HepG2 (cell line): ENCODE data around the gene FOXA3. TPM values are rescaled to one million over a fixed set of nuclear protein-coding genes. Genes with fewer than 3 reads are reported as not detected.
A peak's percentile ranks its signal among the peaks of the same experiment; 100 is the strongest.

Source experiments
- ATF4 ChIP-seq, 2 experiments: fragments of 450-650 bp in 1 of 2; sonication (generic) in 1 of 2; formaldehyde crosslinking; IDR thresholded peaks; 2 replicates each; pipeline versions ENCODE4 v1.5.0 to v1.8.0; 2020 to 2022; ENCODE audit warnings: mild to moderate bottlenecking in 1 of 2, missing genetic modification reagents in 1 of 2
- EEA1 ChIP-seq: sonication (generic); formaldehyde crosslinking; IDR thresholded peaks from 2 replicates; pipeline ENCODE4 v1.5.1; 2020; ENCODE audit warnings: mild to moderate bottlenecking, missing genetic modification reagents, borderline replicate concordance
- HIC2 ChIP-seq: sonication (generic); formaldehyde crosslinking; IDR thresholded peaks from 2 replicates; pipeline ENCODE4 v1.9.0; 2022; ENCODE audit warnings: low read depth, missing genetic modification reagents
- HINFP ChIP-seq: sonication (generic); formaldehyde crosslinking; IDR thresholded peaks from 2 replicates; pipeline ENCODE4 v1.4.0; 2020; ENCODE audit warnings: low read depth, mild to moderate bottlenecking, missing genetic modification reagents
- HNRNPL ChIP-seq: fragments of 200-400 bp; formaldehyde crosslinking; IDR thresholded peaks from 2 replicates; pipeline ENCODE4 v1.6.1; 2017; ENCODE audit warnings: mild to moderate bottlenecking, low read depth, low read length
- HOXA3 ChIP-seq: sonication (generic); formaldehyde crosslinking; IDR thresholded peaks from 2 replicates; pipeline ENCODE4 v1.5.0; 2020; ENCODE audit warnings: missing genetic modification reagents
- IKZF5 ChIP-seq: IDR thresholded peaks from 2 replicates; pipeline ENCODE4 v1.6.1; 2018; ENCODE audit warnings: missing genetic modification reagents, mild to moderate bottlenecking, missing compliant biosample characterization
- IRF2 ChIP-seq: IDR thresholded peaks from 2 replicates; pipeline ENCODE4 v1.6.1; 2018; ENCODE audit warnings: missing genetic modification reagents, missing compliant biosample characterization
- NFRKB ChIP-seq: fragments of 450-650 bp; IDR thresholded peaks from 2 replicates; pipeline ENCODE4 v1.6.1; 2017
- PRPF4 ChIP-seq: fragments of 200-400 bp; formaldehyde crosslinking; IDR thresholded peaks from 2 replicates; pipeline ENCODE4 v1.6.1; 2016; ENCODE audit warnings: low read length, low read depth; ENCODE audit not compliant: poor library complexity, severe bottlenecking
- RERE ChIP-seq: IDR thresholded peaks from 2 replicates; pipeline ENCODE4 v1.6.1; 2016; ENCODE audit warnings: low read depth, missing genetic modification reagents, missing compliant biosample characterization
- SUZ12 ChIP-seq: fragments of 150-350 bp; IDR thresholded peaks from 2 replicates; pipeline ENCODE4 v1.6.1; 2014; ENCODE audit warnings: low read depth, low read length
- TBX3 ChIP-seq: fragments of 450-650 bp; IDR thresholded peaks from 2 replicates; pipeline ENCODE4 v1.6.1; 2017; ENCODE audit warnings: antibody characterized with exemption, mild to moderate bottlenecking, inconsistent platforms, borderline replicate concordance
- ZGPAT ChIP-seq: IDR thresholded peaks from 2 replicates; pipeline ENCODE4 v1.6.1; 2016; ENCODE audit warnings: mild to moderate bottlenecking
- ZNF530 ChIP-seq: sonication (generic); formaldehyde crosslinking; IDR thresholded peaks from 2 replicates; pipeline ENCODE4 v1.5.0; 2020; ENCODE audit warnings: low read depth, mild to moderate bottlenecking, missing genetic modification reagents
- ZNF558 ChIP-seq: sonication (generic); formaldehyde crosslinking; IDR thresholded peaks from 2 replicates; pipeline ENCODE4 v1.9.0; 2022; ENCODE audit warnings: mild to moderate bottlenecking, missing genetic modification reagents, borderline replicate concordance
- ZNF746 ChIP-seq: sonication (generic); formaldehyde crosslinking; IDR thresholded peaks from 2 replicates; pipeline ENCODE4 v1.8.0; 2022; ENCODE audit warnings: mild to moderate bottlenecking, missing genetic modification reagents
- polyA plus RNA-seq, 8 experiments: library from polyadenylated mRNA; depleted of rRNA in 3 of 8; stranded (reverse) in 7 of 8; unstranded in 1 of 8; fragments of >200 nt; fragmentation: Illumina TruSeq in 4 of 8; extraction: Trizol in 4 of 8; gene quantifications; 2 replicates each; pipeline versions ENCODE4 v1.2.1 to v1.2.3, GENCODE V29; 2011 to 2016; ENCODE audit warnings: low read depth in 4 of 8, missing spikeins in 1 of 8, mixed read lengths in 1 of 8; ENCODE audit not compliant: insufficient read depth in 1 of 8
- total RNA-seq, 5 experiments: library from RNA; depleted of rRNA; stranded (reverse); fragments of >200 nt; fragmentation: Illumina TruSeq; extraction: Trizol; gene quantifications; 2 replicates each; pipeline ENCODE4 v1.2.3, GENCODE V29; 2016; ENCODE audit warnings: low read depth in 1 of 5

FOXA3 gene
- total and polyA plus RNA-seq, 2 of the 13 experiments (the other 11 are each of a cell fraction or from before 2014, with no cell fraction given), result 29.8 to 47.6 TPM

- TF ChIP-seq ATF4 (CRISPR knock-in tag; IDR thresholded peaks at IDR 0.05) (peak in 1 of 2 experiments; percentile 34; a peak in 1 of 4 replicates), PRPF4 (no peak), ZNF530 (CRISPR knock-in tag) (no peak), SUZ12 (no peak), EEA1 (CRISPR knock-in tag) (peak; percentile 85), ZGPAT (peak; percentile 59), HIC2 (CRISPR knock-in tag) (peak; percentile 71), IRF2 (CRISPR knock-in tag) (peak; percentile 52; the same call in 1 of the 2 replicates), TBX3 (no peak), RERE (CRISPR knock-in tag) (peak; percentile 68), HINFP (CRISPR knock-in tag) (peak; percentile 67), HNRNPL (peak; percentile 95), ZNF558 (CRISPR knock-in tag) (0 out of 2 replicates have a peak, but pooled peaks have one; percentile 29), IKZF5 (CRISPR knock-in tag) (peak; percentile 71; the same call in 1 of the 2 replicates), NFRKB (no peak), HOXA3 (CRISPR knock-in tag) (peak; percentile 63), ZNF746 (CRISPR knock-in tag) (peak; percentile 82)
Observed at GRCh38 chr19:45881909-45882528, 17.9 kb downstream of the FOXA3 start (continued).
